Activated gamma-delta T cell treated with Interleukin-2 at 50 U/mL for 16 hours (primary cell): ENCODE measurements around the gene OSBPL6.

ENCODE experiments used
- DNase-seq: peaks from one replicate; pipeline ENCODE4 v3.0.0-alpha.2; 2020

Gene OSBPL6

DNA sequence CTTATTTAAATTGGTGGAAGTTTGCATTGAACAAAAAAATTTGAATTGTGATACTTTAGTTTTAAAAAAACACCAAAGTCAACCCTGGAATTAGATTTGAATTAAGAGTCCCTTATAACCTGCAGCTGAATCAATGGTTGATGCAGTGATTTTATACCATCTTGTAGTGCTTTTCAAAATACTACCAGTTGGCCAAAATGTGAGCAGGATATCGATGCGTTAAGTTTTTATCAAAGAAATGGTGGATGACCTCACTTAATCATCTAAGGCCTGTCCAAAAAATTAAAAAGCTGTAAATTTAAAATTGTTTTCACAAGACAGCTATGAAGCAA lies 48.2 kb downstream of the OSBPL6 start:
- DNase-seq, result no peak

DNA sequence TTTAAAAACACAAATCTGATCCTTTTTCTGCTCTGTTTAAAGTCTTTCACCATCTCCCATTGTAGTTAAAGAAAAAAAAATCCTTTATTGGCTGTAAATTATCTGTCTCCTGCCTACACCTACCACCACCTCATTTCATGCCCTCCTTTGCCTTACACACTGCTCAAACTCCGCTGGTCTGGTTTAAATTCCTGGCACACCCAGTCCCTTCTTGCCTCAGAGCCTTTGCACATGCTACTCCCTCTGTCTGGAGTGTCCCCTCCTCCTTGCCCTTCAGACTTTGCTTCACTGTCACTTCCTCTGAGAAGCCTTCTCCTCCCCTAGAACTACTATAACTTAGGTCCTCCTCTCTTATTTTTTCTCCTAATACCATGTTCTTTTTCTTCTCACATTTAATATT lies 49.6 kb downstream of the OSBPL6 start:
- DNase-seq, result no peak

DNA sequence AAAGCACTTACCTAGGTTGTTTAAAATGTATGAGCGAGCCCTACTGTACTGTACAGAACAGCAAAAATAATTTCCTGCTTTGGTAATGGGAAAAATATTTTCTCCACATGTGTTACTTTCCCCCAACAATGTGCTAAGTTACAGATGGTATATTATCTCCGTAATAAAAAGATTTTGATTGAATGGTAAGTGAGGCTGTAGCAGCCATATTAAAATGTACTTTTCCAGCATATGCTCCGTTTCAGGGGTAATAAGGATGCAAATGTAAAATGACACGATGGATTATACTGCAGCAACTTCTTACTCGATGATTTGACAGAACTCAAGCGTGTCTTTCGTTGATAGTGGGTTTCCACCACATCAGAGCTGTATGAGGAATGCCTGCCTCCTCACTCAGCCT lies 50.5 kb downstream of the OSBPL6 start:
- DNase-seq, result no peak

DNA sequence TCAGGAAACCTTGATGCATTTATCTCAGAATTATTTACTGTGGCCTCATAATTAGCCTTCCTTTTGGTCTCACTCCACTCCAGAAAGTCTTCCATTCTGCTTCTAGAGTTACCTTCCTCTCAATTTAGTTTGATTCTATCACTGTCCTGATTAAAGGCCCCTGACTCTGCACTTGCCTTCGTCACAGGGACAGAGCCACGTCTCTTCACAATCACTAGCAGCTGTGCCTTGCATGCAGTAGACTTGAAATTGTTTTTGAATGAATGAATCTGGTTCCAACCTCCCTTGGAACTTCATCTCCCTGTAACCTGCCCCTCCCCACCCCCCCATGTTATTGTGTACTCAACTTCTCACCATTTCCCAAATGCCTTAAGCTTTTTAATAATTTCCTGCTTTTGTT lies 52.4 kb downstream of the OSBPL6 start:
- DNase-seq, result no peak

DNA sequence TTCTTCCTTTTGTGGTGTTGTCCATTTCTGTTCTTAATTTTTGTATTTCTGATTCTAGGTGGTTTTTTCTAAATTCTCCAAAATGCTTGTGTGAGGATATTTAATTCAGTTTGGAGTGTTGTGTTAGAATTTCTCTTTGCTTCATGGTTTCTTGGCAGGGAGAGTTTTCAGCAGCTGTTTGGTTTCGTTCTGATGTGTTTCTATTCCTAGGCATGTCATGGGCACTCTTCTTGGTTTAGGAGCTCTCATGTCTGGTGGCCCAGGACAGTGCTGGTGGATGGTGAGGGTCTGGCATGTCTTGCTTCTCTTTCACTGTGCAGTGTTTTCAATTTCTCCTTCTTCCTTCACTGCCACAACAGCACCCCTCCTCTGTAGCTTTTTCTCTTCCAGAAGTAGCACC lies 52.9 kb downstream of the OSBPL6 start:
- DNase-seq, result no peak

DNA sequence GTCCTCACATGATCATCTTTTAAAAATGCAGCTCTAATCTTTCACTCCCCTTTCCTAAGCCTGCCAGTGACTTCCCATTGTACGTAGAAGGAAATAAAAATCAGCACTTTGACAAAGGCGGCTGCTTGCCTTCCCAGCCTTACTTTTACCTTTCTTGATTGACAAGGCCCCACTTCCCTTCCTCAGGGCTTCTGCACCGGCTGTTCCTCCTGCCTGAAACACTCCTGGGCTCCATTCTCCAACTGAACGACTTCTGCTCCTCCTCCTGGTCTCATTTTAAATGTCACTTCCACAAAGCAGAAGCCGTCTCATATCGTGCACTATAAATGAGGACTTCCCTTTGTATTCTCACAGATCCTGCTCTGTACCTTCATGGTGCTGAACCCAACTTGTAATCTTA lies 56.1 kb downstream of the OSBPL6 start:
- DNase-seq, result no peak

DNA sequence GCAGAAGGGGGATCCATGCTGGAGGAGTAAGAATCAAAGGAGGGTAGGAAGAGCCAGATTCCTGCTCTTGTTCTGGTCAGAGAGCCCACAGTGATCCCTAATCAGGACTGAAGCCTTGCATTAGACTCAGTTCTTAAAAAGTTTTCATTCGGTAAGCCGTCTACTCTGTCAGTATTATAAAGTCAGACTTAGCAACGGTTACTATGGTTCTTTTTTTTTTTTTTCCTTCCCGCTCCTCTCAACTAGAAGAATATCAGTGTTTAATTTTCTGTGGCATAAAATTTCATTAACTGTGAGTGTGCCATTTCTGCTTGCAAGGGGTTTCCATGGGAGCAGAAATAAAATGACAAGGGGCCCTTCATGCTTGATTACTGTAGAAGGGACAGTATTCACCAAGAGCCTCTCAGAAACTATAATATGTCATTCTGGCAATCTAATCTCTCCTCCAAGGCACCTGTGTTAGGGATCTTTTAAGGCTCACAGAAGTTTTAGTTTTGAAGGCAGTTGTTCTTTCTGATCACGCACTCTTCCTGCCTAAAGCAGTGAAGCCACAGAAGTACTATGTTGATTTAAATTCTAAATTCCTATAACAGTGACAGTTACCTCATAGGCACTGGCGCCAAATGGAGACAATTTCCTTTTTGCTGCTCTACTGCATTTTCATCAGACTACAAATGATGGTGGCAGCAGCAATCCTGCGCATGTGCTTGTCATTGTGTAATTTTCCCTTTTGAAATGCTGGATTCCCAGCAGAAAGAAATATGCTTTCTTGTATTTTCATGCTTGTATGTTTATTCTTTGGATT lies 57.0 kb downstream of the OSBPL6 start:
- DNase-seq, result no peak

DNA sequence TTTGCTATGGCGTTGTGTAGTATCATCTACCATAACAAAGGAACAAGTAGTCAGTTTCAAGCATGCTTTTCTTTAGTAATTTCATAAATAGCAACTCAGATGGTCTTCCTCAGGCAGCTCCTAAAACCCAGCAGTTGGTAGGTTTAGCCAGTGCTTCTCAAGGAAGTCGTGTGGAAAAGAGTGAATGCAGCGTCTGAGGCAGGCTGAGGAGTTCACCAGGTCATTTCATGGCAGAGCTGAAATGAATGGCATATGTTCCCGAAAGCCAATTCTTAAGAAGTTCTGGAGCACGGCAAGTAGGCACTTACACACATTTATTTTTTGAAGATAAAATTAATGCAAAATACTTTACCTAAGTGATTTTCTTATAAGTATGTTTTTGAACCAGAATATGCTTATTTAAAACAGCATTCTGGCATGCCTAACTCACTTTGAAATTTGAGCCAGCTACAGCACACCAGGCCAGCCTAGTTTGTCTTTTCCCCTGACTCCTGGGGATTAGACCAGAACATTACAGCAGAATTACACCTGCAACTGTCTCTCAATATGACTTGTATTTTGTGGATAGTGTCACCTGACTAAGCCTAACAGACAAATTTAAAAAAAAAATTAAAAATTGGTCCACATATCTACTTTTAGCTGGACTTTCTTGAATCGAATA lies 62.2 kb downstream of the OSBPL6 start:
- no peak for DNase-seq

DNA sequence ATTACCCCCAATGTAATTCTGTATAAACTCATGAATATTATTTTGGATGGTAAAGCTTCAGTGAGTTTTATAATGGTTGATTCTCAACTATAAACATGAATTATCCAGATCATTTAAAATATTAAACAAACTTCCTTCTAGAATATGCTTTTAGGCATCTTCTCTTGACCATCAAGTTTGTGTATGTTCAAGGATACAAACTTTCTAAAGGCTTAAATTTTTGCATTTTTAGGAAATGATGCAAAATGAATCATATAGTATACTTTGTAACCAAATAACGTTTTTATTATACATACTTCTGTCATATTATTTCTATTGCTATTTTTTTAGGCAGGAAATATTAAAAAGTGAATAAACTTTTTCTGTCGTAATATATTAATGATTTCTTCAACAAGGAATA lies 62.8 kb downstream of the OSBPL6 start:
- DNase-seq, result no peak

DNA sequence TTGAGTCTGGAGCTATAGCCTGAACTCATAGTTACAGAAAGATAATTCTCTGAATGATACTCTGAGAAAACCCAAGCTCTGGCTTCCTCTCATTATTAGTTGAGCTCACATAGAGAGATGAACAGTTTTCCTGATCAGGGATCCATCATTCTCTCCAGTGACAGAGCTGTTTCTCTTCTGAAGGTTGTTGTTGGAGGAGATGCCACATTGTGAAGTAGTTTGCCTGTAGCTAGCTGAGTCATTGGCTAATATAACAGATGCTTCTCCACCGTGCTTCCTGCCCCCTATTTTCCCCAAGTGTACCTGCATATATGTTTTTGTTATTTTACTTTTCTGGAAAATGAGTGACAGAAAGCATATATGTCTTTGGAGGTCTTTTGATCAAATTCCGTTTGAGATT lies 64.6 kb downstream of the OSBPL6 start:
- DNase-seq, result no peak

DNA sequence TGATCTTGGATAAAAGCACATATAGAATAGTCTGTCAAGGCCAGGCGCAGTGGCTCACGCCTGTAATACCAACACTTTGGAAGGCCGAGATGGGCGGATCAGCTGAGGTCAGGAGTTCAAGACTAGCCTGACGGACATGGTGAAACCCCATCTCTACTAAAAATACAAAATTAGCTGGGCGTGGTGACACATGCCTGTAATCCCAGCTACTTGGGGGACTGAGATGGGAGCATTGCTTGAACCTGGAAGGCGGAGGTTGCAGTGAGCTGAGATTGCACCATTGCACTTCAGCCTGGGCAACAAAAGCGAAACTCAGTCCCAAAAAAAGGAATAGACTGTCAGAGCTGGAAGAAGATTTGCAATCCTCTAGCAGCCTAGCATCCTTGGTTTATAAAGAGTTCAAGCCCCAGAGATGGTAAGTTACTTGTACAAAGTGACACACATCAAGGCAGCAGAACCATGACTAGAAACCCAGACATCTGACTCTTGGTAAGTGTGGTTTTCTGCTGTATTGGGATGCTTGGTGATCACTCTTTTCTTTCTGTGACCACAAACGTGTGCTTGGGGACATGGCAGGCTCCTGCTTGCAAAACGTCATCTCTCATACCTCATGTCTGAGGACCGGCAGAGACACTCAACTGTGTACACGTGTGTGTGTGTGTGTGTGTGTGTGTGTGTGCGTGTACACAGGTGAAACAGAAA lies 69.0 kb downstream of the OSBPL6 start:
- no peak for DNase-seq

DNA sequence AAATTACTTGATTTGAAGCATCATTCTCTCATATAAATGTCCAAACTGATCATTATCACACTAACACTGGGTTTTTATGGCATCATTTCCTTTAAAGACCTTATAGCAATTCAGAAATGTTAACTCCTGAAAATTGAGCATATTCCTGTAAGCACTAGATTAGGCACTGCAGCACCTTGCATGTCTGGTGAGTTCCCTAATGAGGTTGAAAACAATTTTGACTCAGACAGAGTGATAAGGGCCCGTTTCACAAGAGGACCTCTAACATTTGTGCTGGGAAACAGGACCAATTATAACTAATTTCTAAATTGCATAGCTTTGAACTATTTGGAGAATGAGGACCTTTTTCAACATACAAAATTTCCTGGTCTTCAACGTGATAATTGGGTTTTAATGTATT lies 69.9 kb downstream of the OSBPL6 start:
- DNase-seq, result no peak

DNA sequence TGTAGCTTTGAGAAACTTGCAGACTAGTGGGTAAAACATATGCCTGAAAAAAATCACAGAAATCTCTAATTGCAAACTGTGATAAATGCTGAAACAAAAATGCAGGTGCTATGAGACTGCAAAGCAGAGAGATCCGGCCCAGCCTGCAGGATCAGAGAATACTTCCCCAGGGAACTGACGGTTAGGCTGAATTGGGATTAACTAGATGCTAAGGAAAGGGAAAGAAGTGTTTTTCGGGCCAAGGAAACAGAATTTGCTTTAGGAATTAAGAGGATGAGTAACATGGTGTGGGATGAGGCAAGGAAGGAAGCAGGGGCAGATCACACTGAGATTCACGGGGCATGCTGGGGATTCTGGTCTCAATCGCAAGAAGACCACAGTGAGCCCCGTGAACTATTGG lies 71.5 kb downstream of the OSBPL6 start:
- DNase-seq, result no peak

DNA sequence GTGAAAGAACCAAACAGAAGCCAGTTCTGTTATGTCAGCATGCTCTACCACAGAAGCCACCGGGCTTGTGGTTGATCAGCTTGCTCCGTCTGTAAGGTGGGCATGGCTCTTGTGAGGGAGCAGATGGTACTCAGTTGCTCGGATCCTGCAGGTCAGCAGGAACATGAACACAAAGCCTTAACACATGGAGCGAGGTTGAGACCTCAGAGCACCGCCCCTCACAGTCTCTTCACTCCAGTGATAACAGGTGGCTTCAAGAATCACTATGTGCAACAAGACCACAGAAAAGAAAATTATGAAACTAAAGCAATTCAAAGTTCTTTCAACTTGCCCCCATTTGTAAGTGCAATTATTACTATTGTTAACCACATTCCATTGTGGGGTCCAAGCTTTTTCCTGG lies 72.1 kb downstream of the OSBPL6 start:
- no peak for DNase-seq

DNA sequence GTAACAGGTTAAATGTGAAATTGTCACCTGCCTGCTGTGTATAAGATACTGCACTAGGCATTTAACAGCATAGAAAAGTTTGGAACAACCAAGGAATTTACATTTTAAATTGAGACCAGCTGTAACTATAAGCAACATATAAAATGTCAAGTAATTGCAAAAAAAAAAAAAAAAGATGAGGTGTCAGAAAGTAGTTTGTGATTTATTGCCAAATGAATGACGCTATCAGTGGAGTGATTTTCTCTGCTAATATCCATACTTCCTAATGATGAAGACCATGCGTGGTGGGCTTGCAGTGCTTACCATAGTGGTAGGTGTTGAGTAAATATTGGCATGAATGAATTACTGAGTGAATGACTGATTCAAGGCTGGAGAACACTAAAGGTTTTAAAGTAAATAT lies 73.3 kb downstream of the OSBPL6 start:
- no peak for DNase-seq

DNA sequence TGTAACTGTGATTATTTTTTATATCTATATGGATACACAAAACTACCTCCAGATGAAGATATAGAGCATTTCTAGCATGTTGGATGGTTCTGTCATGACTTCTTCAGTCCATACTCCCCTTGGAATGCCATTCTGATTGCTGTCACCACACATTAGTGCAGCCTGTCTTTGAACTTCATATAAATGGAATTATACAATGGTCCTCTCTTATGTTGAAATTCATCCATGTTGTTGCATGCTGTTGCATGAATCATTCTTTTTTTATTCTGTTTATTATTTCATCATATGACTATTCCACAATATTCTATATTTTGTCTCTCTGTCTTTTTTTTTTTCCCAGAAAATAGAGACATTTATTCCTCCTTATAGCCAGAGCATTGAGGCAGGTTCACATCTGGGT lies 74.1 kb downstream of the OSBPL6 start:
- no peak for DNase-seq

DNA sequence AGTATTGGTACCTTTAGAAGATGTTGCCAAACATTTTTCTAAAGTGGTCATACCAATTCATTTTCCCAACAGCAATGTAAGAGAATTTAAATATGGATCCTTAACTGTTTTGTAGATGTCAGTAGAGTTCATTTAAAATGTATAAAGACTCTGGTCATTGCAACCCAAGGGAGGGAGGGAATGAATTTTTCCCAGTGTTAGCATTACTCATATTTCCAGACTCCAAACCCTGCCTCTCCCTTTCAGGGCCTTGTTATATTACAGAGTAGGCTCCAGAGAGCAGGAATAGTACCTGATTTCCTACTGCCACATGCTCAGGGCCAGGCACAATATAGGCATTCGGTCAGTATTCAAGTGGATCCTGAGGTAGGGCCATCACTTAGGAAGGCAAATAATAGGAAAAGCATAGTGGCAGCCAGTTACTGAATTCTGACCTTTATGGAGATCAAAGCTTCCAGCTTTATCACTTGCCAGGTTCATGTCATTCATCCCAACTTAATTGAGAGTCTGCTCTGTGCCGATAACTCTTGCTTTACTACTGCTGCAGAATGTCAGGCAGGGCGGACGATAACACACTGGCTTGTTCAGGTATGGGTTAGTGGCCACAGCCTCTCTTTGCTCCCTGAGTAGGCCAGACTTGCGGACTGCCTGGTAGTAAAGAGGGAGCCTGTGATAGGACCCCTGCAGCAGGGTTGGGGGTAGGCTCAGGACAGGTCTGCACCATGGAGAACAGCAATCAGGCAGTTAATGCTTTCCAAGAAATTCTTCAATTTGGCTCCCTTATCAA lies 75.3 kb downstream of the OSBPL6 start:
- DNase-seq, result no peak

DNA sequence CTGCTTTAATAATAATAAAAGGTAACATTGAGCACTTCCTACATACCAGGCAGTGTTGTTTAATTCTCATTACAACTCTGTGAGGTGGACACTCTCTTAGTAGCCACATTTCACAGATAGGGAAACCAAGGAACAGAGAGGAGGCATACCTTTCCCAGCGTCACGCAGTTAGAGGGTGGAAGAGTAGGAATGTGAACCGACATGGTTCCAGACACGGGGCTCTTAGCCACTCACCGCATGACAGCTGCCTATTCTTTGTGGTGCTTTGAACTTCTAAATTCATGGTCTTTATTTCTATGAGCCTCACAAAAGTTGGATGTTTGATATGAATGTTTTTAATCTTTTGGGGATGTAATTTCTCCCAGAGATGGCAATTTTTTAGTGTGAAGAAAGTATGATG lies 76.0 kb downstream of the OSBPL6 start:
- DNase-seq, result no peak

DNA sequence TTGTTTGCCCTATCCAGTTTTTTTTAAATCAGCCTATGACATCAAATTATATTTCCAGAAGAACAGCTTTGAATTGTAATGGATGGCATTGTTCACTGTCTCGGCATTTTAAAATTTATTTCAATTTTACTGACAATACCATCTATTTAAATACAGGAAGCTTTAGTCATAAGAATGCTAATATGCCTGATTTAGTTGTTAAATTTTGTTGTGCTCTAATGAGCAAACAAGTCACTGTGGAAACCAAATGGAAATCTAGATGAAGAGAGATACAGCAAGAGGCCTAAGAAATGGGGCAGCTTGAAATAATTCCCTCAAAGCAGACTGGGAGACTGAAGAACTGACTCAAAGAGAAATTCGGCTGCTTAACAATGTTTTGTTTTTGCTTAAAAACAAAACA lies 76.8 kb downstream of the OSBPL6 start:
- DNase-seq, result no peak

DNA sequence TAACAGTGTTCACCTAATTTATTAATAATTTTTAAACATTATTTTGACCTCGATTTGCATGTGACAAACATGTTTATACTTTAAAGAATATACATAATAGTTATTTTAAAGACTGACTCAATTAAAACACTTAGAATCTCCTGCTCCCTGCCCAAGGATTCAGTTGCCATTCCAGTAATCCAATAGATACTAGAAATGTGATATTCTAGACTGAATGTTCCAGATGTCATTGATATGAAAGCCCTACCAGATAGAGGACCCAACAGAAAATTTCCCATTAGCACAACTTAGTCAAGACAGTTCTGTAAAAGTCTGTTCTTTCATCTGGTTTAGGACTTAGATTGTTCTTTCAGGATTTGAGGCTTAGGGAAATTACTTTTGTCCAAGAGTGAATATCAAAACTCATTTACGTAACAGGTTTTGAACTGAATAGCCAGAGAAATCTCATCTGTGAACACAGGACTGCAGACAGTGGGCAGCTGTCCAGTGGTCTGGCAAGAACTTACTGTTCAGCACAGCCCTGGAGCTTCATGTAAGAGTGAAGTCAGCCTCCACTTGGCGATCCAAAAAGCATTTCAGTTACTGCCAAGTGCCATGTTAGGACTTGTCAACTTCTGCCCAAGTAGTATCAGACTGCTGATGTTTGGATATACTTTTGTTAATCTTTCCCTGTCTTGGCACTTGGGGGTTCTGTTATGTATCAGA lies 77.5 kb downstream of the OSBPL6 start:
- no peak for DNase-seq

DNA sequence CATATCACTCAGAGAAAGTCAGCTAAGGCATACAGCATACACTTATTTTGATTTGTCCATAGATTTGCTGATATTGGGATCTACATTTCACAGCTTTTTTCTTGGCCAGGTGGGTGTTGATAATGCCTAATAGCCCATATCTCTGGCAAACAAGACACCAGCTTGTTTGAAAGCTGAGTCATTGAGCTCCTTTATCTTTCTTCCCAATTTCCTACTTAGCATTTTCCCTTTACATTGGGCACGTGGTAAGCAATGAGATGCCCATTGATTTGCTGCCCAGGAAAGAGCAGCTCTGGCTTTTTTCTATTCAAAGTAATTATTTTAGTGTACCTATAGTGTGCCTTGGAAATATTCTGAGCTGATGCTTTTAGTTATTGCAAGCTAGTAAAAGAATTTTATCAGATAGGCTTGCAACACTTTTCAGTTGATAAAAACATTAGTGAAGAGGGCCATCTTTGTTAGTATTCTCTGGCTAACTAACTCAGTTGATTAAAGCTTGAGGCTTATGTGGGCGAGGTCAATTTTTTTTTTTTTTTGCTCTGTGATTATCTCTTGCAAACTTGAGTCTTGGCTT lies 79.6 kb downstream of the OSBPL6 start:
- no peak for DNase-seq

DNA sequence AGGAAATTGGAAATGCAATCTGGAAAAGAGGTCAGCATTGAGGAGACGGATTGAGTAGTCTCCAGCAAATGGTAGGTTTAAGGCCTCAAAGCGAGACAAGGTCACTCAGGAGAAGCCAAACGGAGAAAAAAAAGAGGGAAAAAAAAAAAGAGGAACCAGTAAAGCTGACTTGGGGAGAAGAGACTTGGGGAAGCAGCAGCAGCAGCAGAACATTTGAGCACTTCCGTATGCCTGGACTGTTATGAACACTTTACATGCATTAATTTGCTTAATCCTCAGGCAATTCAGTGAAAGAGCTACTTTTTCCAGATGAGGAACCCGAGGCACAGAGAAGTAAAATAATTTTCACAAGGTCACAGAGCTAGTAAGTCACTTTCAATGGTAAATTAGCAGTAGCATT lies 81.3 kb downstream of the OSBPL6 start:
- no peak for DNase-seq
